OCI-LY1 (cell line): ENCODE measurements around the gene NAA20.

ENCODE experiments used
- CTCF ChIP-seq: fragments of 200-600 bp; sonication (generic), shearing (Covaris generic); IDR thresholded peaks from 2 replicates; pipeline ENCODE4 v1.5.1; 2017; ENCODE audit warnings: mild to moderate bottlenecking, antibody characterized with exemption, low read length, moderate library complexity, mixed read lengths
- EZH2 ChIP-seq: fragments of 200-600 bp; sonication (generic), shearing (Covaris generic); IDR thresholded peaks from 2 replicates; pipeline ENCODE4 v1.8.0; 2017; ENCODE audit warnings: borderline replicate concordance, mixed run types, mild to moderate bottlenecking, antibody characterized with exemption, low read length, moderate library complexity, mixed read lengths

GRCh38 chr20:20023395-20023794 is 6.2 kb downstream of the NAA20 start:
- TF ChIP-seq CTCF, result no peak
- no peak for TF ChIP-seq EZH2
